SU-DHL-6 (cell line): ENCODE measurements around the gene NCBP1.

Experiments used
- EZH2phosphoT487 ChIP-seq: fragments of 200-600 bp; sonication (generic), shearing (Covaris generic); conservative IDR thresholded peaks from 2 replicates; pipeline ENCODE4 v1.6.1; 2018; ENCODE audit warnings: mild to moderate bottlenecking, antibody characterized with exemption, low read length, moderate library complexity, mixed read lengths
- TF ChIP-seq, protein P1 (sequence below): fragments of 200-600 bp; sonication (generic); IDR thresholded peaks from one replicate; pipeline ENCODE4 v1.5.1; 2017; ENCODE audit warnings: antibody characterized with exemption, mild to moderate bottlenecking, low read length, moderate library complexity; ENCODE audit not compliant: insufficient read depth, poor library complexity, severe bottlenecking

GRCh38 chr9:97714435-97714834 is 80.8 kb downstream of the NCBP1 start:
- TF ChIP-seq, protein P1, sequence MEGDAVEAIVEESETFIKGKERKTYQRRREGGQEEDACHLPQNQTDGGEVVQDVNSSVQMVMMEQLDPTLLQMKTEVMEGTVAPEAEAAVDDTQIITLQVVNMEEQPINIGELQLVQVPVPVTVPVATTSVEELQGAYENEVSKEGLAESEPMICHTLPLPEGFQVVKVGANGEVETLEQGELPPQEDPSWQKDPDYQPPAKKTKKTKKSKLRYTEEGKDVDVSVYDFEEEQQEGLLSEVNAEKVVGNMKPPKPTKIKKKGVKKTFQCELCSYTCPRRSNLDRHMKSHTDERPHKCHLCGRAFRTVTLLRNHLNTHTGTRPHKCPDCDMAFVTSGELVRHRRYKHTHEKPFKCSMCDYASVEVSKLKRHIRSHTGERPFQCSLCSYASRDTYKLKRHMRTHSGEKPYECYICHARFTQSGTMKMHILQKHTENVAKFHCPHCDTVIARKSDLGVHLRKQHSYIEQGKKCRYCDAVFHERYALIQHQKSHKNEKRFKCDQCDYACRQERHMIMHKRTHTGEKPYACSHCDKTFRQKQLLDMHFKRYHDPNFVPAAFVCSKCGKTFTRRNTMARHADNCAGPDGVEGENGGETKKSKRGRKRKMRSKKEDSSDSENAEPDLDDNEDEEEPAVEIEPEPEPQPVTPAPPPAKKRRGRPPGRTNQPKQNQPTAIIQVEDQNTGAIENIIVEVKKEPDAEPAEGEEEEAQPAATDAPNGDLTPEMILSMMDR: no peak
- TF ChIP-seq EZH2phosphoT487: no peak
